Measurements from ENCODE around the gene RPS2.
"Not testable (repeated sequence)": the region's sequence is repeated elsewhere in the genome, so short reads cannot be mapped to it uniquely, and the experiment has no call there.

The RPS2 gene

GRCh38 chr16:1964506-1965395 lies at the start of gene RPS2:
TSS of gene RPS2 (minus strand) at chr16:1964826. CDS start at chr16:1964625, 201 bp downstream.
- DNase-seq (ENCODE audit: low spot score): peak; percentile 100
- in situ Hi-C loops (cut with MboI; ENCODE audit: low pct_unique_long_range_greater_than_20kb, low sequenced_read_pairs, unreplicated experiment): no loop called here
- TF ChIP-seq CTCF (IDR thresholded peaks at IDR 0.05; ENCODE audit: extremely low read depth, insufficient read depth, missing control alignments): no peak

GRCh38 chr16:2013527-2013926 lies 48.9 kb upstream of the RPS2 start:
- no peak for TF ChIP-seq CTCF (IDR thresholded peaks at IDR 0.05; ENCODE audit: extremely low read depth, insufficient read depth, missing control alignments)
- in situ Hi-C loops (cut with MboI; ENCODE audit: low pct_unique_long_range_greater_than_20kb, low sequenced_read_pairs, unreplicated experiment): no loop called here
- no peak for DNase-seq (ENCODE audit: low spot score)

GRCh38 chr16:2011726-2012125 lies 47.1 kb upstream of the RPS2 start:
- in situ Hi-C loops (cut with MboI; ENCODE audit: low pct_unique_long_range_greater_than_20kb, low sequenced_read_pairs, unreplicated experiment); DNase-seq (ENCODE audit: low spot score): not testable (repeated sequence)

- in situ Hi-C loops (cut with MboI; ENCODE audit: low pct_unique_long_range_greater_than_20kb, low sequenced_read_pairs, unreplicated experiment): no loop called here
- peak; percentile 98 for DNase-seq (ENCODE audit: low spot score)
- TF ChIP-seq CTCF (IDR thresholded peaks at IDR 0.05; ENCODE audit: extremely low read depth, insufficient read depth, missing control alignments): no peak
Observed at GRCh38 chr16:2009791-2010510, 45.3 kb upstream of the RPS2 start, which contains the start of gene ZNF598. TSS of gene ZNF598 (minus strand) at chr16:2009821.

DNA sequence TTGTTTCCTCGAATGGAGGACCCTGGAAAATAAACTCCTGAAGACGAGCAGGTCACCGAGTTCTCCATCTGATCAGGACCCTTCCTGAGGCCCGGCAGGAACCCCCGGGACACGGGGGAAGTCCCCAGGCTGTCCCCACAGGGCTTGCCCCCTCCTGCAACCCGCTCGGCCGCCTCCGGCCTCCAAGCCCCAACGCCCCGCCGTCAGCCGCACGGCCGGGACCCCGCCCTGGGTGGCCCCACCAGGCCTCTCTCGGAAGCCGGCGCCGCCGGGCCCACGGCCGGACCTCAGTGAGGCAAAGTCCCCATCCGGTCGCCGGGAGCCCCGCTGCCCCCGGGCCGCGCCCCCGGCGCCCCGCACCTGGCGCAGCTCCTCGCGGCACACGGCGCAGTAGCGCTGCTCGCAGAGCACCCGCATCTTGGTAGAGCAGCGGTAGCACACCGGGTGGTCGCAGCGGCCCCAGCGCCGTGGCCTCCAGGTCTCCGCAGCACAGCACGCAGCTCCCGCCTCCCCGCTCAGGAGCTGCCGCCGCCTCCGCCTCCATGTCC lies 44.6 kb upstream of the RPS2 start:
- no peak for DNase-seq (ENCODE audit: low spot score)
- in situ Hi-C loops (cut with MboI; ENCODE audit: low pct_unique_long_range_greater_than_20kb, low sequenced_read_pairs, unreplicated experiment): no loop called here
- TF ChIP-seq CTCF (IDR thresholded peaks at IDR 0.05; ENCODE audit: extremely low read depth, insufficient read depth, missing control alignments): no peak

DNA sequence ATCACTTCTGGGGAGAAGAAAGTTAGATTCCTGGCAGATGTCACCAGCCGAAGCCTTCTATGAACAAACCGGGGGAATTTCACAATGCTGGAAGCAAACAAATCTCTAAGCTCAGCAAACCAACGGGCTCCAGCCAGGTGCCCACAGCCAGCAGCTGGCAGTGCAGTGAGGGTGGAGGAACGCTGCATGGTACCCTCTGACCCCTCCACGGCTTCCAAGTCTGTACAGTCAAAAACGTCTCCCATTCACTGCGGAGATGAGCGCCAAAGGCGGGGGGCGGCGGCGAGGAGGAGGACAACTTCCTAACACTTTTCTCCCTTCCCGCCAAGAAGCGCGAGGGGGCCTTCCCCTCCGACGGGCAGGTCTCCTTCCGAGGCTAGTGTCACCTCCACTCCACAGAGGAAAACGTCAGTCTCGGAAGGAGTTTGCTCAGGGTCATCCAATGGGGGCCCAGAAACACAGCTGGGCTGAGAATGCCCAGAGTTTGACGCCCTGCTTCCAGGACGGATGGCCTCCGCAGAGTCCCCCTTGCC lies 44.1 kb upstream of the RPS2 start:
- no peak for TF ChIP-seq CTCF (IDR thresholded peaks at IDR 0.05; ENCODE audit: extremely low read depth, insufficient read depth, missing control alignments)
- DNase-seq (ENCODE audit: low spot score): no peak
- in situ Hi-C loops (cut with MboI; ENCODE audit: low pct_unique_long_range_greater_than_20kb, low sequenced_read_pairs, unreplicated experiment): no loop called here

All from GM13977 (cell line).